Measurements from ENCODE around the gene NCOA7. TPM values are rescaled to one million over a fixed set of nuclear protein-coding genes. Genes with fewer than 3 reads are reported as not detected.
A peak's percentile ranks its signal among the peaks of the same experiment; 100 is the strongest.

NCOA7 gene
- total and polyA plus RNA-seq, 9 of the 15 experiments (the other 6 are each of a cell fraction or from before 2014, with no cell fraction given): 5.8 to 14.6 (median 9.3) TPM

DNA sequence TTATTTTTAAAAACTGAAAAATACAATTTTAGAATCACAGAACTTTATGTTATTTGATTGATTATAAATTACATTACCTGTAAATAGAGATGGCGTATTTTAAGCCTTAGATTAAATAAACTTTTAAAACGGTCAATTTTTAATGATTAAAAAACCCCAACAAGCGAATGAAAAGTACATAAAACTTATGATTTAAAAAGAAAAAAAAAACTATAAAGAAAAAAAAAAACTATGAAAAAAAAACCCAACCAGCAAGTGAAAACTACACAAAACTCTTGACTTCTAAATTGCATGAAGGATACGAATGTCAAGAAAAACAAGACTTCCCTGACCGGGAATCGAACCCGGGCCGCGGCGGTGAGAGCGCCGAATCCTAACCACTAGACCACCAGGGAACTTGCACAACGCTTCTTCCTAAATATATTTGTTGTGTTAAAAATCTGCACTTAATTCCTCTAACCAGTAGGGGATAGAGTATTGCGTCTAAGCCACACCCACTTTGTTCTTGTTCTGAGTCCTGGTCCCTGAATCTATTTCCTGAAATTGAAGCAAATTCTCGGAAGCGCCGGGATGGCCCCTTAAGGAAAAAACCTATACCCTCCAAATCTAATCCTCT lies 10.7 kb upstream of the NCOA7 start (continued):
- TF ChIP-seq FOXK2 (conservative IDR thresholded peaks at IDR 0.05 in 1 of 2, IDR thresholded peaks at IDR 0.05 in 1 of 2; ENCODE audit: low read depth in 2 of 2) (peak in 1 of 2 experiments; percentile 88), CEBPG (CRISPR knock-in tag; IDR thresholded peaks at IDR 0.05) (peak; percentile 72), CEBPG (tag; conservative IDR thresholded peaks at IDR 0.05 in 1 of 2, IDR thresholded peaks at IDR 0.05 in 1 of 2) (peak in 1 of 2 experiments; percentile 99; a peak in 2 of 4 replicates), ZNF174 (CRISPR knock-in tag; IDR thresholded peaks at IDR 0.05) (no peak), PHF21A (IDR thresholded peaks at IDR 0.05; ENCODE audit: borderline replicate concordance, low read depth) (no peak), PHF20 (IDR thresholded peaks at IDR 0.05; ENCODE audit: partially characterized antibody) (no peak), ZFP1 (CRISPR knock-in tag; IDR thresholded peaks at IDR 0.05) (no peak), BRD9 (IDR thresholded peaks at IDR 0.05; ENCODE audit: low read depth, partially characterized antibody) (peak; percentile 98), FOXP1 (CRISPR knock-in tag; IDR thresholded peaks at IDR 0.05) (no peak), POLR2AphosphoS5 (IDR thresholded peaks at IDR 0.05; ENCODE audit: control insufficient read depth, insufficient read depth, low read depth, low read length) (no peak; the same call in 1 of the 2 replicates), EGR1 (conservative IDR thresholded peaks at IDR 0.05) (no peak), ZNF384 (IDR thresholded peaks at IDR 0.05; ENCODE audit: low read depth, low read length) (no peak; the same call in 1 of the 2 replicates)
- TF ChIP-seq, protein P1, sequence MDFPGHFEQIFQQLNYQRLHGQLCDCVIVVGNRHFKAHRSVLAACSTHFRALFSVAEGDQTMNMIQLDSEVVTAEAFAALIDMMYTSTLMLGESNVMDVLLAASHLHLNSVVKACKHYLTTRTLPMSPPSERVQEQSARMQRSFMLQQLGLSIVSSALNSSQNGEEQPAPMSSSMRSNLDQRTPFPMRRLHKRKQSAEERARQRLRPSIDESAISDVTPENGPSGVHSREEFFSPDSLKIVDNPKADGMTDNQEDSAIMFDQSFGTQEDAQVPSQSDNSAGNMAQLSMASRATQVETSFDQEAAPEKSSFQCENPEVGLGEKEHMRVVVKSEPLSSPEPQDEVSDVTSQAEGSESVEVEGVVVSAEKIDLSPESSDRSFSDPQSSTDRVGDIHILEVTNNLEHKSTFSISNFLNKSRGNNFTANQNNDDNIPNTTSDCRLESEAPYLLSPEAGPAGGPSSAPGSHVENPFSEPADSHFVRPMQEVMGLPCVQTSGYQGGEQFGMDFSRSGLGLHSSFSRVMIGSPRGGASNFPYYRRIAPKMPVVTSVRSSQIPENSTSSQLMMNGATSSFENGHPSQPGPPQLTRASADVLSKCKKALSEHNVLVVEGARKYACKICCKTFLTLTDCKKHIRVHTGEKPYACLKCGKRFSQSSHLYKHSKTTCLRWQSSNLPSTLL (IDR thresholded peaks at IDR 0.05): peak; percentile 87
- TF ChIP-seq, protein P2, sequence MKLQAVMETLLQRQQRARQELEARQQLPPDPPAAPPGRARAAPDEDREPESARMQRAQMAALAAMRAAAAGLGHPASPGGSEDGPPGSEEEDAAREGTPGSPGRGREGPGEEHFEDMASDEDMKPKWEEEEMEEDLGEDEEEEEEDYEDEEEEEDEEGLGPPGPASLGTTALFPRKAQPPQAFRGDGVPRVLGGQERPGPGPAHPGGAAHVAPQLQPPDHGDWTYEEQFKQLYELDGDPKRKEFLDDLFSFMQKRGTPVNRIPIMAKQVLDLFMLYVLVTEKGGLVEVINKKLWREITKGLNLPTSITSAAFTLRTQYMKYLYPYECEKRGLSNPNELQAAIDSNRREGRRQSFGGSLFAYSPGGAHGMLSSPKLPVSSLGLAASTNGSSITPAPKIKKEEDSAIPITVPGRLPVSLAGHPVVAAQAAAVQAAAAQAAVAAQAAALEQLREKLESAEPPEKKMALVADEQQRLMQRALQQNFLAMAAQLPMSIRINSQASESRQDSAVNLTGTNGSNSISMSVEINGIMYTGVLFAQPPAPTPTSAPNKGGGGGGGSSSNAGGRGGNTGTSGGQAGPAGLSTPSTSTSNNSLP (IDR thresholded peaks at IDR 0.05; ENCODE audit: borderline replicate concordance, low read depth, low read length): peak; percentile 66; the same call in 1 of the 2 replicates
- TF ChIP-seq, protein P3, sequence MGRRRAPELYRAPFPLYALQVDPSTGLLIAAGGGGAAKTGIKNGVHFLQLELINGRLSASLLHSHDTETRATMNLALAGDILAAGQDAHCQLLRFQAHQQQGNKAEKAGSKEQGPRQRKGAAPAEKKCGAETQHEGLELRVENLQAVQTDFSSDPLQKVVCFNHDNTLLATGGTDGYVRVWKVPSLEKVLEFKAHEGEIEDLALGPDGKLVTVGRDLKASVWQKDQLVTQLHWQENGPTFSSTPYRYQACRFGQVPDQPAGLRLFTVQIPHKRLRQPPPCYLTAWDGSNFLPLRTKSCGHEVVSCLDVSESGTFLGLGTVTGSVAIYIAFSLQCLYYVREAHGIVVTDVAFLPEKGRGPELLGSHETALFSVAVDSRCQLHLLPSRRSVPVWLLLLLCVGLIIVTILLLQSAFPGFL (CRISPR knock-in tag; IDR thresholded peaks at IDR 0.05): no peak; the same call in 1 of the 2 replicates
- TF ChIP-seq, protein P4, sequence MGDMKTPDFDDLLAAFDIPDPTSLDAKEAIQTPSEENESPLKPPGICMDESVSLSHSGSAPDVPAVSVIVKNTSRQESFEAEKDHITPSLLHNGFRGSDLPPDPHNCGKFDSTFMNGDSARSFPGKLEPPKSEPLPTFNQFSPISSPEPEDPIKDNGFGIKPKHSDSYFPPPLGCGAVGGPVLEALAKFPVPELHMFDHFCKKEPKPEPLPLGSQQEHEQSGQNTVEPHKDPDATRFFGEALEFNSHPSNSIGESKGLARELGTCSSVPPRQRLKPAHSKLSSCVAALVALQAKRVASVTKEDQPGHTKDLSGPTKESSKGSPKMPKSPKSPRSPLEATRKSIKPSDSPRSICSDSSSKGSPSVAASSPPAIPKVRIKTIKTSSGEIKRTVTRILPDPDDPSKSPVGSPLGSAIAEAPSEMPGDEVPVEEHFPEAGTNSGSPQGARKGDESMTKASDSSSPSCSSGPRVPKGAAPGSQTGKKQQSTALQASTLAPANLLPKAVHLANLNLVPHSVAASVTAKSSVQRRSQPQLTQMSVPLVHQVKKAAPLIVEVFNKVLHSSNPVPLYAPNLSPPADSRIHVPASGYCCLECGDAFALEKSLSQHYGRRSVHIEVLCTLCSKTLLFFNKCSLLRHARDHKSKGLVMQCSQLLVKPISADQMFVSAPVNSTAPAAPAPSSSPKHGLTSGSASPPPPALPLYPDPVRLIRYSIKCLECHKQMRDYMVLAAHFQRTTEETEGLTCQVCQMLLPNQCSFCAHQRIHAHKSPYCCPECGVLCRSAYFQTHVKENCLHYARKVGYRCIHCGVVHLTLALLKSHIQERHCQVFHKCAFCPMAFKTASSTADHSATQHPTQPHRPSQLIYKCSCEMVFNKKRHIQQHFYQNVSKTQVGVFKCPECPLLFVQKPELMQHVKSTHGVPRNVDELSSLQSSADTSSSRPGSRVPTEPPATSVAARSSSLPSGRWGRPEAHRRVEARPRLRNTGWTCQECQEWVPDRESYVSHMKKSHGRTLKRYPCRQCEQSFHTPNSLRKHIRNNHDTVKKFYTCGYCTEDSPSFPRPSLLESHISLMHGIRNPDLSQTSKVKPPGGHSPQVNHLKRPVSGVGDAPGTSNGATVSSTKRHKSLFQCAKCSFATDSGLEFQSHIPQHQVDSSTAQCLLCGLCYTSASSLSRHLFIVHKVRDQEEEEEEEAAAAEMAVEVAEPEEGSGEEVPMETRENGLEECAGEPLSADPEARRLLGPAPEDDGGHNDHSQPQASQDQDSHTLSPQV (IDR thresholded peaks at IDR 0.05): peak; percentile 58
- TF ChIP-seq, protein P5, sequence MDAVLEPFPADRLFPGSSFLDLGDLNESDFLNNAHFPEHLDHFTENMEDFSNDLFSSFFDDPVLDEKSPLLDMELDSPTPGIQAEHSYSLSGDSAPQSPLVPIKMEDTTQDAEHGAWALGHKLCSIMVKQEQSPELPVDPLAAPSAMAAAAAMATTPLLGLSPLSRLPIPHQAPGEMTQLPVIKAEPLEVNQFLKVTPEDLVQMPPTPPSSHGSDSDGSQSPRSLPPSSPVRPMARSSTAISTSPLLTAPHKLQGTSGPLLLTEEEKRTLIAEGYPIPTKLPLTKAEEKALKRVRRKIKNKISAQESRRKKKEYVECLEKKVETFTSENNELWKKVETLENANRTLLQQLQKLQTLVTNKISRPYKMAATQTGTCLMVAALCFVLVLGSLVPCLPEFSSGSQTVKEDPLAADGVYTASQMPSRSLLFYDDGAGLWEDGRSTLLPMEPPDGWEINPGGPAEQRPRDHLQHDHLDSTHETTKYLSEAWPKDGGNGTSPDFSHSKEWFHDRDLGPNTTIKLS (IDR thresholded peaks at IDR 0.05; ENCODE audit: borderline replicate concordance, low read depth): no peak
